NCI-H69 (cell line): ENCODE measurements around the gene SBK2.
"Not testable (repeated sequence)": the region's sequence is repeated elsewhere in the genome, so short reads cannot be mapped to it uniquely, and the experiment has no call there.

ENCODE experiments used
- DNase-seq: peaks from one replicate; lab custom pipeline; 2025; lab: John Stamatoyannopoulos, UW

SBK2 gene

DNA sequence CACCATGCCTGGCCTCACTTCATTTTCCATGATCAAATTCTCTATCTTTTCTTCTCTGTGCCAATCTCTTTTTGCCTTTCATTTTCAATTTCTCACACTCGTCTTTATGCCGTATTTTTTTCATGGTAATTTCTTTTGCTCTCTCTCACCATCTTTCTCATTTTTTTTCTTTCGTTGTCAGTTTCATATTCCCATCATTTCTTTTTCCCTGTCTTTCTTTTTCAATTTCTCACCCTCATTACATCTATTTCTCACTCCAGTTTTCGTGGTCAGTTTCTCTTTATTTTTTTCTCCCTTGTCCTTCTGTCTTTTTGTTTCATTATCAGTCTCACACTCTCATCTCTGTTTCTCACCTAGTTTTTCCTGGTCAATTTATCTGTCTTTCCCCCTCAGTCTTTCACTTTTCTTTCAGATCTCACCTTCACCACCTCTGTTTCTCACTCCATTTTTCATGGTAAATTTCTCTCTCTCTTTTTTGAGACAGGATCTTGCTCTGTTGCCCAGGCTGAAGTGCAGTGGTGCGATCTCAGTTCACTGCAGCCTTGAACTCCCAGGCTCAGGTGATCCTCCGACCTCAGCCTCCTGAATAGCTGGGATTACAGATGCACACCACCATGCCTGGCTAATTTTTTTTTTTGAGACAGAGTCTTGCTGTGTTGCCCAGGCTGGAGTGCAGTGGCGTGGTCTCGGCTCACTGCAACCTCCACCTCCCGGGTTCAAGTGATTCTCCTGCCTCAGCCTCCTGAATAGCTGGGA, 34.6 kb downstream of the SBK2 start:
- no peak for DNase-seq

DNA sequence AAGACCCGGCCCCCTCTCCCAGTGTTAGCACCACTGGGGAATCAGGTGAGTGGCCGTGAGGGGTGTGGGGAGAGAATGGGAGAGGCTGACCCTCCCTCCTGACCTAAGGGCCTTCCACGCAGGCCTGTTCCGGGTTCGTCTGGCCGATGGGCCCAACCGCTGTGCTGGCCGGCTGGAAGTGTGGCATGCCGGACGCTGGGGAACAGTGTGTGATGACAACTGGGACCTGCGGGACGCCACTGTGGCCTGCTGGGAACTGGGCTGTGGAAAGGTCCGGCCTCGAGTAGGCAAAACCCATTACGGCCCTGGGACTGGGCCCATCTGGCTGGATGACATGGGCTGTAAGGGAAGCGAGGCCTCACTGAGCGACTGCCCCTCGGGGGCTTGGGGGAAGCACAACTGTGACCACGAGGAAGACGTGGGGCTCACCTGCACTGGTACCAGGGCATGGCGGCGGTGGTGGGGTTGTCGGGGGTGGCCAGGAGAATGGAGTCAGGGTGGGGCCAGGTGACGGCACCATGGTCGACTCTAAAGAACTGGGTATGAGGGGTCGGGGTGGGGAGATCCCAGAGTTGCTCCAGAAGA, 36.5 kb downstream of the SBK2 start:
- DNase-seq: no peak

DNA sequence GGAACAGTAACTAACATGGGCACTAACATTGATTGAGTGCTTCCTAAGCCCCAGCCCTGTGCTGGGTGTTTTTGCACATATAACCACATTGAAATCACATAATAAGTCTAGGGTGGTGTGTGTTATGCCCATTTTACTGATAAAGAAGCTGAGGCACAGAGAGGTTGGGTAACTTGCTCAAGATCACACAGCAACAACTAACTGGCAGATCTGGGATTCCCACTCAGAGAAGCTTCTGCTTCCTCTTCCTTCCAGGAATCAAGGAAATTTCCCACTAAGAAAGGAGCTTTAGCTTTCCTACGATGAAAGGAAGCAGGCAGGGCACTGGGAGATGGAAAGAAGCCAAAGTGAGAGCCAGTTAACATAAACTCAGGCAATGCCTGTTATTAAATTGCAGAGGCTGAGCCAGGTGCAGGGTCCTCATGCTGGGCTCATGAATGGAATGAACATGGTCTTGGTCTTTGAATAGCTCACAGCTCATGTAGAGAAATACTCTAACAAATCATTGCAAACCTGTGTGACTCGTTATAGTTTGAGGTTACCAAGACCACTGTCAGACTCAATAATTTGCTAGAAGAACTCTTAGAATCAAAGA, 38.6 kb downstream of the SBK2 start:
- peak; percentile 84 for DNase-seq

DNA sequence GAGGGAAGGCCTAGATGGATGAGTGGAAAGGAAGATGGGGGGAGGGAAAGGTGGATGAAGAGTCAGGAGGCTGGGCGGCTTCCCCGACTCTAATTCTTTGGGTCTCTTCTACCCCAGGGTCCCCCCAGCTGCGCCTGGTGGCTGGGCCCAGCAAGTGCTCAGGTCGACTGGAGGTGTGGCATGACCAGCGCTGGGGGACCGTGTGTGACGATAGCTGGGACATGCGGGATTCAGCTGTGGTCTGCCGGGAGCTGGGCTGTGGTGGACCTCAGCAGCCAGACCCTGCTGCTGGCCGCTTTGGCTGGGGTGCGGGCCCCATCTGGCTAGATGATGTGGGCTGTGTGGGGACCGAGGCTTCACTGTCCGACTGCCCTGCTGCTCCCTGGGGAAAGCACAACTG, 39.2 kb downstream of the SBK2 start:
- DNase-seq: no peak

DNA sequence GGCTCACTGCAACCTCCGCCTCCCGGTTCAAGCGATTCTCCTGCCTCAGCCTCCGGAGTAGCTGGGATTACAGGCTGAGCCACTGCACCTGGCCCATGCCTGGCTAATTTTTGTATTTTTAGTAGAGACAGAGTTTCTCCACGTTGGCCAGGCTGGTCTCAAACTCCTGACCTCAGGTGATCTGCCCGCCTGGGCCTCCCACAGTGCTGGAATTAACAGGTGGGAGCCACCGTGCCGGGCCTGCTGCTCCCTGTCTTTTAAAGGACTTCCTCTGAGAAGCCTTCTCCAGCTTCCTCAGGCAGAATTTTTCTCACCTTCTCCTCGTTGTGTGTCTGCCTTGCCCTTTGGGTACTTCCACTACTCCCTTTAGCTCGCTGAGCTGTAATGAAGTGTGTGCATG, 40.1 kb downstream of the SBK2 start:
- not testable (repeated sequence) for DNase-seq

DNA sequence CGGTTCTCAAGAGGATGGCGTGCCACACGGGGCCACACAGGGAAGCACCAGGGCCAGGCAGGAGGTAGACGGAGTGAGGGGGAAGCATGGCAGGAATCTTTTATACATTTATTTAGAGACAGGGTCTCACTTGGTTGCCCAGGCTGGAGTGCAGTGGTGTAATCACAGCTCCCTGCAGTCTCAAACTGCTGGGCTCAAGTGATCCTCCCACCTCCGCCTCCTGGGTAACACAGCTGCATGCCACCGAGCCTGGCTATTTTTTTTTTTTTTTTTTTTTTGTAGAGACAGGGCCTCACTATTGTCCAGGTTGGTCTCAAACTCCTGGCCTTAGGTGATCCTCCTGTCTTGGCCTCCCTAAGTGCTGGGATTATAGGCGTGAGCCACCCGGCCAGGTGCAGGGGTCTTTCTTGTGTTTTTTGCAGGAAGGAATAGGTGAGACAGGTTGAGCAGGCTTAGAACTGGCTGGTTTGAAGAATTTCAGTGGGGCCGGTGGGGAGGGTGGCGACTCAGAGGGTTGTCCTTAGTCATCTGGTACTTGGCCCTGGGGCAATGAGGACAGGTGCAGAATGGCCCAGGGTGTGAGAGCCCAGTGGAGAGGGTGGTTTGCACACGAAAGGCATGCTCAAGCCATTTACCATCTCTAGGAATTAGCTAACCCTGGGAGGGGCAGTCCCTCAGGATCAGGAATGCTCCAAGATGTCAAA, 41.1 kb downstream of the SBK2 start:
- DNase-seq: peak; percentile 49

DNA sequence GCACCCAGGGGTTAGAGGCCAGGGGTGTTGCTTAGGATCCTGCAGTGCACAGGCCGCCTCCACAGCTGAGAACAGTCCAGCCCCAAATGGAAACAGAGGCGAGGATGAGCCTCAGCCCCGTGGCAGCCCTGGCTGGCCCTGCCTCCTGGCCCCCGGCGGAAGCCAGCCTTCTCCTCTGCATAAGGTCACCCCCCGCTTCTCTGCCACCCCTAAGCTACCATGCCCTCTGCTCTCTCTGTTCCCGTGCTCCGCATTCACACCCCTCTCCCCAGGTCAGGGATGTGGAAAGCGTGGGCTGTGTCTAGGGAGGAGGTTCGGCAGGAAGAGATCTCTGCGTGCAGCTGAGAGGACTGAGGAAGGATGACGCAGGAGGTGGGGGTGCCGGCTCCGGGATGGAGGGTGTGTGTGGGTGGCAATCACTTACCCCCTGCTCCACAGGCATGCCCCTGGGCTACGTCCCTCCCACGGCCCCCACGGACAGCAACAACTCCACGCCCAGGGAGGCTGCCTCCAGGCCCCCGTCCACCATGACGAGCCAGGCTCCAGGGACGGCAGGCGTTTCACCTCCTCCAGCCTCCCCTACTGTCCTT, 42.7 kb downstream of the SBK2 start:
- DNase-seq: no peak

DNA sequence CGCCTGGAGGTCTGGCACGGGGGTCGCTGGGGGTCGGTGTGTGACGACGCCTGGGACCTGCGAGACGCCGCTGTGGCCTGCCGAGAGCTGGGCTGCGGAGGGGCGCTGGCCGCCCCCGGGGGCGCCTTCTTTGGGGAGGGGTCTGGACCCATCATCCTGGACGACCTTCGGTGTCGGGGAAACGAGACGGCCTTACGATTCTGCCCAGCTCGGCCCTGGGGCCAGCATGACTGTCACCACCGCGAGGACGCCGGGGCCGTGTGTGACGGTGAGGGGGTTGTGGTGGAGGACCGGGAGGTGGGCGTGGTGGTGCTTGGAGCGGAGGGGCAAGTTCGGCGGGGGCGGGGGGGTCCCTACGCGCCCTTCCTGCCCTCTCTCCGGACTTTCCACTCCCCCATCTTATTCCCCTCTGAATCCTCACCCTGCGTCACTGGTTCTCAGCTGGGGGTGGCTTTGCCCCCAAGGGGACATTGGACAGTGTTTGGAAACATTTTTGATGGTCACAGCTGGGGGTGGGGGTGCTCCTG, 43.2 kb downstream of the SBK2 start:
- no peak for DNase-seq

DNA sequence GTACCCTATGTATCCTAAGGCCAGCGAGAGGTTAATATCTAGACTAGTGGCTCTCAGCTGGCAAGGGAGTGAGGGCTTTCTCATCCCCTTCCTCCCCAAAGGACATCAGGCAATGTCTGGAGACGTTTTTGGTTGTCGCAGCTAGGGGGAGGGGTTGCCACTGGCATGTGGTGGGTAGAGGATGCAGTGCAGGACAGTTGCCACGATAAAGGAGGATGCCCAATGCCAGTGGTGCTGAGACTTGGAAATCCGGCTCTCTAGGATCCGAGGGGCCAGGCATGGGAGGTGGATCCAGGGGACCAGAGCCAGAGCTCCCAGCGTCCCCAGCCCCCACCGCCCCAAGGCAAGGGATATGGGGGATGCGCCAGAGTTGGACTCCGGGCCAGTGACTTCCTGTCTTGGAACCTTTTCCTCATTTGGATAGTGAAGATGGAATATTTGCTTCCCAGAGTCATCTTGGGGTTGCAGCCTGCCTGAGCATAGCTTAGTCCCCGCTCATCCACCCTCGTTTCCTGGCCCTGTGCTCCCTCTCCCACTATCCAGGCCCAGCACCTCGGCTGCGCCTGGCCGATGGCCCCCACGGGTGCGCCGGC, 43.8 kb downstream of the SBK2 start:
- no peak for DNase-seq

DNA sequence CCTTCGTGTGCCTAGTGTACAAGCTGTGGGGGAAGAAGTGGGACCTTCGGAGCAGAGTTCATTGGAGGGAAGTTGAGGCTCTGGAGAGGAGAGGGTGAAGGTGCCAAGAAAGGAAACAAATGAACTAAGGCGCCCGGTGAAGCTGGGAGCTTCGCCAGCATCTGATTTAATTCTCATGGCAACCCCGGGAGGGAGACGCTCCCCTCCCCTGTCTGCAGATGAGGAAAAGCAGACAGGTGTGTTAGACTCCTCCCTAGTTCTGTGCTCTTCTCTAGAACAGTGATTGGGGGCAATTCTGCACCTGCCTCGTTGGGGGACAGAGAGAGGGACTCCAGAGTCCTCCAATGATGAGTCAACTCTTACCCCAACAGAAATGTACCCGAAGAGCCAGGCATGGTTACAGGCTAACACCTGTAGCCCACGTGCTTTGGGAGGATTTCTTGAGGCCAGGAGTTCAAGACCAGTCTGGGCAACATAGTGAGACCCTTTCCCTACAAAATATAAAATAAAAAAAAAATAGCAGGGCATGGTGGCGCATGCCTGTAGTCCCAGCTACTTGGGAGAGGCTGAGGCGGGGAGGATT, 44.5 kb downstream of the SBK2 start:
- DNase-seq: peak; percentile 84

DNA sequence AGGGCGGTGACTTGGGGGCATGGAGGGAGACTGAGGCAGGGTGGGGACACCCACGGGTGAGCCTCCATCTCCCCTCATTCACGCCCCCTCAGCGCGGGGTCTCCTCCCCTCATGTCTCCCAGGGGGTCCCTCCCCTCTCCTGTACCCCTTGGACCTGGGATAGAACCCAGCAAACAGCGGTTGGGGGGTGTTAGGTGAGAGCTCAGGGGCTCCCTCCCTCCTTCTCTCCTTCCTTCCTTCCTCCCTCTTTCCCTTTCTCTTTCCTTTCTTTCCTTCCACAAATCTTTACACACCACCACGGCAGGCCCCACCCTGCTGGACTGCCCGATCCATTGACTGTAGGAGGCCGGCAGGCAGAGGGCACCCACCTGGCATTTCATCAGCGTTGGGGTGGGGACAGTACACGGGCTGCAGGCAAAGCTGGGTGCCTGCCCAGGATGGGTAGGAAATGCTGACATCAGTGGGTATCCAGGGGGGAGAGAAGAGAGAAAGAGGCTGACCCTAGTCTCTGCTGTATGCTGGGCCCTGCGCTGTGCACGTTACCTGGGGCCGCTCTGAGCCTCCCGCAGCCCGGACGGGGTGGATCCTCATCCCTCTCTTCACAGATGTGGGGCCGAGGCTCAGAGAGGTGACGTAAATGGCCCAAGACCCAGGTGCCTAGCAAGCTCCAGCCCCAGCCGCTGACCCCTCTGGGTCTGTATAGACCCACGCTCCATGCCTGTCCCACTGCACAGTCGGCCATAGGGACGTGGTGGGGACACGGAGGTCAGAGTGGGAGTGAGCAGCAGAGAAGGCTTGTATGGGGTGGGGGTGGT, 45.2 kb downstream of the SBK2 start:
- no peak for DNase-seq

DNA sequence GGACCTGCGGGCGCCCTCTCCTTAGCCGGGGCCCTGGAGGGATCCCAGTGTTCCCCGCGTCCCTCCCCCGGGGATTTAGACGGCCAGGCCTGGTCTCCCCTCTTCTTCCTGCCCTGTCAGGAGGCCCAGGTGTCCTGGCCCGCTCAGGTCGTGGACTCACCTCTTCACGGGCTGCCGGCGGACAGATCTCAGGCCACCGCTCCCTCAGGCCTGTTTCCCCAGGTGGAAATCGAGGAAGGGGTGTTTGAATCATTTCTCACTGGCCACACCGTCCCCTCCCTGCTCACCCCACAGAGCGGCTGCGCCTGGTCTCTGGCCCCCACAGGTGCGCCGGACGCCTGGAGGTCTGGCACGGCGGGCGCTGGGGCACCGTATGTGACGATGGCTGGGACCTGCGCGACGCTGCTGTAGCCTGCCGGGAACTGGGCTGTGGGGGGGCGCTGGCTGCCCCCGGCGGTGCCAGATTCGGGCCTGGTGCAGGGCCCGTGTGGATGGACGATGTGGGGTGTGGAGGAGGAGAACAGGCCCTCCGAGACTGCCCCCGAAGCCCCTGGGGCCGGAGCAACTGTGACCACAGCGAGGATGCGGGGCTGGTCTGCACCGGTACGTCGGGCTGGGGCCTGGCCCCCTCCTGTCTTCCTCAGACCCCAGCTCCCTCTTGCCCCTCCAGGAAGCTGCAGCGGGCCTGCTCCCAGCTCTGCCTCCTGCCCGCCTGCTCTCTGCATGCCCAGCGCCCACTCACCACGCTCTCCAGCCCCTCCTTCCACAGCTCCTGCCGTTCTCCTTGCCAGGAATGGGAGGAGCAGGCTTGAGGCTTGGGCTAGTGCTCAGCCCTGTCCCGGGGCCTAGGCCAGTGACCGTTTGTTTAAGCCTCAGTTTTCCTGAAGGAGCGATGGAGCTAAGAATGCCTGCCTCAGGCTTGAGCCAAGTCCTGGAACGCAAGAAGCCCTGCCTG, 46.2 kb downstream of the SBK2 start:
- DNase-seq: no peak

DNA sequence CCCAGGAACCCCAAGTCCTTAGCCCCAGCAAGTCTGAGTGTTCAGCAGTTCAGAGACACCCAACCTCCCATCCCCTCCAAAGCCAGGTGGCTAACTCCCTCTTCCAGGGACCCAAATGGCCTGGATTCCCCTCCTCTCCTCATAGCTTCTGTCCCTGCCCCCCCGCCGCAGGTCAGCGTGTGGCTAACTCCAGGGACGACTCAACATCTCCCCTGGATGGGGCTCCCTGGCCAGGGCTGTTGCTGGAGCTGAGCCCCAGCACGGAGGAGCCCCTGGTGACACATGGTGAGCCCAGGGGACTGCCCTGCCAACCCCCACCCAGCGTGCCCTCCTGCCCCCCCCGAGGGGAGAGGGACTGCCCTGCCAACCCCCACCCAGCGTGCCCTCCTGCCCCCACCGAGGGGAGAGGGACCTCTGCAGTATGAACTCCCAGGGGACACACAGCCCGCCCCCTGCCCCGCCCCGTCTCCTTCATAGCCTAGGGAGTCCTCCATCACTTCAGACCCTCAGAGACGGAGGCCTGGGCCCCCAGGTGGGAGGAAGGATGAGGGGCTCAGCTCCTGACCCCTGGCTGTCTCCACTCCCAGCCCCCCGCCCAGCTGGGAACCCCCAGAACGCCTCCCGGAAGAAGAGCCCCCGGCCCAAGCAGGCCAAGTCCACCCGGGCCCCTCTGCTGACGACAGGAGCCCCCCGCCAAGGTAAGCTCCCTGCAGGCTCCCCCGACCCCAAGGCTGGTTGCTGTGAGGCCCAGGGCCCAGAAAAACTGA, 47.0 kb downstream of the SBK2 start:
- DNase-seq: no peak

DNA sequence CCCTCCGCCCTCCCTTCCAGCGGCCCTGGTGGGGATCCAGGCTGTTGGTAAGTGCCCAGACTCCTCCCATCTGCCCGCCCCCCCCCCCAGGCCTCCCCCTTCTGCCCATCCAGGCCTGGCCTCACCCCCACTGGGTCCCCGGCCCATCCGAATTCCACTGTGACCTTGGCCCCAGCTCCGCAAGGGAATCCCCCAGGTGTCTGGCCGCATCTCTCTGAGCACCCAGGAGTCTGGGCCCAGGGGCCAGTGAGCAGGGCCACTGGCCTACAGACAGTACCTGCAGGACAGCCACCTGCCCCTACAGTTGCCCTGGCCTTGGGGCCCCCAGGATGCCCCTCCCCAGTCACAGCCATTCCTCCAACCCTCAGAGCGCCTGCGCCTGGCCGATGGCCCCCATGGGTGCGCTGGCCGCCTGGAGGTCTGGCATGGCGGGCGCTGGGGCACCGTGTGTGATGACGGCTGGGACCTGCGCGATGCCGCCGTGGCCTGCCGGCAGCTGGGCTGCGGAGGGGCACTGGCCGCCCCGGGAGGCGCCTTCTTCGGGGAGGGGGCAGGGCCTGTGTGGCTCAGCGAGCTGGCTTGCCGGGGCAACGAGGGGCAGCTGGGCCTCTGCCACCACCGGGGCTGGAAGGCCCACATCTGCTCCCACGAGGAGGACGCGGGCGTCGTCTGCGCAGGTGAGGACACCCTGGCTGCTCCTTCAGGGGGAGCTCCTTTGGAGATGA, 47.8 kb downstream of the SBK2 start:
- no peak for DNase-seq

DNA sequence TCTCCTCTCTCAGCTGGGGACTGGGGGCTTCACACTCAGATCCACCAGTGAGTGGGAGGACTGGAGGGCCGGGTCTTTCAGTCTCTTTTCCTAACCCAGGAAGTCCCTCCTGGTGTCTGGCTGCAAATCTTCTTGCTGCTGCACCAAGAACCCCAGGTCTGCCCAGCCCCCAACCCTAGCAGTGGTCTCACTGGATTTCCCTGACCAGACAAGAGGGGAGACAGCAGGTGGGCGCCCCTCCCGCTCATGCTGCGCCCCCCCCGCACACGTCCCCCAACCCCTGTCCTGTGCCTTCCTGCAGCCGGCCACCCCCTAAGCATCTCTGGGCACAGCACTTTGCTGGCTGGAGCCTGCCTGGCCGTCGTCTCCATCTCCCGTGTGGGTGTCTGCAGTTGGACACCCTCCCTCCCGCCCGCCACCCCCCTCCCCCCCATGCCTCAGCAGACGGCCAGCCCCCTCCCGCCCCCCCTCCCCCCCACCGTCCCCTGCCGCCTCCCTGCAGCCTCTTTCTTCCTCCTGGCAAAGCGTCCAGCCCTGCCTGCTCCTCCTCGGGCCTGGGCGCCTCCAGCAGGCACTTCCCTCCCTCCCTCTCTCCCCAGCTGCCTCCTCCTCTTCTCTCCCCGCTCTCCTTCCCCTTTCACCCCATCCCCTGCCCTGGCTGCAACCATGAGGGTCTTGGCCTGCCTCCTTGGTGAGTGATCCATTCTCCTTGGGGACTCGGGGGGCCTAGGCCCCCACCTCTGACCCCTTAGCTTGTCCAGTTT, 48.8 kb downstream of the SBK2 start, which contains the start of gene SSC5D:
SSC5D (plus strand) TSS at position 513 of the 764 bp plus-strand sequence; CDS start at position 667, 154 bp downstream.
- peak; percentile 77 for DNase-seq

DNA sequence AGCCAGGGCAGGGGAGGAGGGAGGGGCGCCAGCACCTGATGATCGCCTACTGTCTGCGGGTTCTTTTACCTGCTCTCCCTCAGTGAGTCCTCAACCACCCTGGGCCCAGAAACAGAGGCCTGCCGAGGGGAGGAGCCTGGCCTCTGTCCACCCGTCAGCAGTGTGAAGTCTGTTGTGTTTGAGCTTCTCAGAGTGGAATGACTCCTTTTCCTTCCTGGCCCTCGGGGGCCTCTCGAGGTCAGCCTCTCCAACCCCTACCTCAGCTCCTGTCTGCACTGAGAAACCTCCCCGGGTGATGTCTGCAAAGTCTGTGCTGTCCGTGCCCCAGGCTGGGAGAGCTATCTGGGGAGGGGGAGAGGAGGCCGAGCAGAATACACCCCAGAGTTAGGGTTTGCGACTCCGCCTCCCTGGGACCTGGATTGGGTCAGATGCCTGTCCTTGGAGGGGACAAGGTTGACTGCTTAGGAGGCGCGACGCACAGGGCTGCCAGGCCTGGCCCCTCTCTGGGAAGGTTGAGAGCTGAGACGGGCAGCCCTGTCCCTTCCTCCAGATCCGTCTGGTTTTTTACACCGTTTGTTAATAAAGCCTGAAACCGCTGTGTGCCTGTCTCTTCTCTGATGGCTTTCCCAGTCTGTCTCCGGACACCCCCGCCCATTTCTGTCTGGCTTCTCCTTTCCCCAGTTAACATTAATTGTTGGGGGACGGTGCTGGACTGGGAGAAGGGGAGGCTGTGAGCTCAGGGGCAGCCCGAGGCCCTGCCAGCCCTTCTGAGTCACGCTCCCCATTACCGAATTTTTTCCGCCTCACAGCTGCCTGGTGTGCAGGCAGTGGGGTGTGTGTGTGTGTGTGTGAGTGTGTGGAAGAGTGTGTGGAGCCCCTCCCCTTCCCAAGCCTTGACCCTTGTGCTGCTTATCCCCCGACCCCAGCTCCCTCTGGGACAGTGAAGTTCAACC, 49.7 kb downstream of the SBK2 start:
- peak; percentile 65 for DNase-seq
